Endothelial cell of umbilical vein (primary cell): ENCODE measurements around the gene PSMB5. TPM values are rescaled to one million over a fixed set of nuclear protein-coding genes. Genes with fewer than 3 reads are reported as not detected.

Experiments
- BruUV-seq: library from RNA; stranded (reverse); fragments of 400-500 nt; replicated peaks from 2 replicates; lab custom pipeline; 2021; lab: Mats Ljungman, UMichigan
- CTCF ChIA-PET: fragments of 300-600, 350-600 bp; sonication (Branson Sonifier 250); formaldehyde crosslinking; loops from one replicate; lab custom pipeline; 2021; ENCODE audit warnings: antibody characterized with exemption, inconsistent platforms; lab: Charles Lee
- POLR2A ChIA-PET: fragments of 300-600, 350-600 bp; sonication (Branson Sonifier 250); formaldehyde crosslinking; loops from one replicate; lab custom pipeline; 2021; ENCODE audit warnings: antibody characterized with exemption, inconsistent platforms; lab: Charles Lee
- DNase-seq: peaks from one replicate; pipeline ENCODE4 v3.0.0-alpha.2; 2011; ENCODE audit warnings: low read depth, low spot score
- FAIRE-seq: peaks from 2 replicates; lab custom pipeline; 2011; peaks lifted over from hg19 to GRCh38; lab: Jason Lieb, UNC
- H2AFZ ChIP-seq: 2 replicates; pipeline ENCODE4 v1.6.0; 2012; ENCODE audit warnings: low read depth, low read length, control low read depth, inconsistent platforms
- H3K27ac ChIP-seq: 2 replicates; pipeline ENCODE4 v1.5.1; 2011; ENCODE audit warnings: low read depth, mild to moderate bottlenecking, control low read depth, low read length, moderate library complexity; ENCODE audit not compliant: insufficient read depth
- H3K27me3 ChIP-seq, 2 experiments: 2 replicates each; pipeline versions ENCODE4 v1.6.0 to v1.6.1; 2011; ENCODE audit warnings: low read length in 2 of 2, mixed read lengths in 1 of 2; ENCODE audit not compliant: control insufficient read depth in 2 of 2, insufficient read depth in 2 of 2
- H3K36me3 ChIP-seq, 2 experiments: 2 replicates in 1 of 2; 3 replicates in 1 of 2; pipeline ENCODE4 v1.5.1; 2011; ENCODE audit warnings: low read length in 2 of 2, mild to moderate bottlenecking in 1 of 2, moderate library complexity in 1 of 2; ENCODE audit not compliant: control insufficient read depth in 2 of 2, insufficient read depth in 2 of 2; ENCODE audit errors: extremely low read depth in 1 of 2
- H3K4me1 ChIP-seq: 3 replicates; pipeline ENCODE4 v1.5.1; 2011; ENCODE audit warnings: mild to moderate bottlenecking, low read length; ENCODE audit not compliant: control insufficient read depth, insufficient read depth; ENCODE audit errors: extremely low read depth
- H3K4me2 ChIP-seq: 2 replicates; pipeline ENCODE4 v1.6.1; 2011; ENCODE audit warnings: low read length, control low read depth, mixed read lengths; ENCODE audit not compliant: insufficient read depth
- H3K4me3 ChIP-seq, 3 experiments: fragments of 200-600 bp in 1 of 3; sonication (generic), shearing (Covaris generic) in 1 of 3; replicated peaks in 1 of 3; 2 replicates each; pipeline ENCODE4 v1.5.1; 2011 to 2016; ENCODE audit warnings: control low read depth in 3 of 3, low read length in 3 of 3, mild to moderate bottlenecking in 2 of 3, inconsistent platforms in 1 of 3, low read depth in 1 of 3, moderate library complexity in 1 of 3; ENCODE audit not compliant: insufficient read depth in 1 of 3
- H3K79me2 ChIP-seq: 2 replicates; pipeline ENCODE4 v1.6.0; 2012; ENCODE audit warnings: low read length, inconsistent platforms; ENCODE audit not compliant: control insufficient read depth, insufficient read depth
- H3K9ac ChIP-seq: replicated peaks from 2 replicates; pipeline ENCODE3; 2011; ENCODE audit warnings: low read length, control low read depth; ENCODE audit not compliant: insufficient read depth; ENCODE audit errors: extremely low read depth
- H3K9me1 ChIP-seq: replicated peaks from 3 replicates; pipeline ENCODE4 v1.6.0; 2011; ENCODE audit warnings: mild to moderate bottlenecking, low read length; ENCODE audit not compliant: control insufficient read depth, insufficient read depth; ENCODE audit errors: extremely low read depth
- H3K9me3 ChIP-seq: replicated peaks from 2 replicates; pipeline ENCODE4 v1.5.1; 2012; ENCODE audit warnings: low read length, inconsistent platforms; ENCODE audit not compliant: control insufficient read depth, insufficient read depth
- H4K20me1 ChIP-seq: replicated peaks from 2 replicates; pipeline ENCODE3; 2011; ENCODE audit warnings: mild to moderate bottlenecking, low read length; ENCODE audit not compliant: control insufficient read depth, insufficient read depth; ENCODE audit errors: extremely low read depth
- EZH2 ChIP-seq: IDR thresholded peaks from 2 replicates; pipeline ENCODE4 v1.6.1; 2012; ENCODE audit warnings: borderline replicate concordance, low read depth, mild to moderate bottlenecking, moderate library complexity, low read length, inconsistent platforms; ENCODE audit not compliant: severe bottlenecking
- FOS ChIP-seq: IDR thresholded peaks from 2 replicates; pipeline ENCODE4 v1.6.1; 2011; ENCODE audit warnings: mild to moderate bottlenecking, low read length, moderate library complexity, borderline replicate concordance; ENCODE audit not compliant: insufficient read depth
- GATA2 ChIP-seq: IDR thresholded peaks from 2 replicates; pipeline ENCODE4 v1.7.0; 2011; ENCODE audit warnings: low read depth, mild to moderate bottlenecking, moderate library complexity, mixed read lengths, low read length; ENCODE audit not compliant: insufficient read length, insufficient read depth
- JUN ChIP-seq: IDR thresholded peaks from 2 replicates; pipeline ENCODE4 v1.6.1; 2011; ENCODE audit warnings: borderline replicate concordance, low read depth; ENCODE audit not compliant: insufficient read length, insufficient read depth
- MYC ChIP-seq: IDR thresholded peaks from one replicate; pipeline ENCODE4 v1.6.1; 2011; ENCODE audit warnings: mild to moderate bottlenecking, low read depth, low read length
- POLR2A ChIP-seq: IDR thresholded peaks from 2 replicates; pipeline ENCODE4 v1.6.1; 2012; ENCODE audit warnings: low read depth, mild to moderate bottlenecking, control low read depth, low read length
- POLR2AphosphoS5 ChIP-seq: IDR thresholded peaks from 2 replicates; pipeline ENCODE4 v1.6.1; 2012; ENCODE audit warnings: low read depth, mild to moderate bottlenecking, control low read depth, low read length, moderate library complexity; ENCODE audit not compliant: insufficient read depth
- dilution Hi-C: fragments of 300-500 bp; cut with MboI; formaldehyde crosslinking; loops from one replicate; pipeline ENCODE4 v1.15.0; 2019; ENCODE audit warnings: low sequenced_read_pairs; ENCODE audit not compliant: extremely low pct_ligation_motif_present
- intact Hi-C: fragments of 100-400 bp; cut with micrococcal nuclease; formaldehyde crosslinking; loops from one replicate; pipeline ENCODE4 v1.10.0; 2022
- polyA plus RNA-seq, 4 experiments: library from polyadenylated mRNA; depleted of rRNA in 3 of 4; stranded (reverse) in 3 of 4; unstranded in 1 of 4; fragments of >200 nt; gene quantifications; 2 replicates each; pipeline versions ENCODE4 v1.2.1 to v1.2.3, GENCODE V29; 2011 to 2012; ENCODE audit warnings: missing spikeins in 1 of 4
- total RNA-seq: library from RNA; stranded (reverse); gene quantifications from 2 replicates; pipeline ENCODE4 v1.2.3, GENCODE V29; 2021
- TF ChIP-seq, protein P1 (sequence below): IDR thresholded peaks from 2 replicates; pipeline ENCODE4 v1.6.1; 2011; ENCODE audit not compliant: insufficient read depth, insufficient read length
- TF ChIP-seq, protein P2 (sequence below), 2 donors: IDR thresholded peaks; 1 replicate in 1 of 2; 2 replicates in 1 of 2; pipeline ENCODE4 v1.5.1; 2011; ENCODE audit warnings: low read length in 2 of 2, mild to moderate bottlenecking in 2 of 2, moderate library complexity in 2 of 2, control low read depth in 1 of 2, inconsistent platforms in 1 of 2, low read depth in 1 of 2; ENCODE audit not compliant: insufficient read depth in 1 of 2; ENCODE audit errors: extremely low read depth in 1 of 2

Gene PSMB5
- total and polyA plus RNA-seq, 2 donors (not counting 3 experiments of a cell fraction or from before 2014, with no cell fraction given): 236 to 464 TPM

DNA sequence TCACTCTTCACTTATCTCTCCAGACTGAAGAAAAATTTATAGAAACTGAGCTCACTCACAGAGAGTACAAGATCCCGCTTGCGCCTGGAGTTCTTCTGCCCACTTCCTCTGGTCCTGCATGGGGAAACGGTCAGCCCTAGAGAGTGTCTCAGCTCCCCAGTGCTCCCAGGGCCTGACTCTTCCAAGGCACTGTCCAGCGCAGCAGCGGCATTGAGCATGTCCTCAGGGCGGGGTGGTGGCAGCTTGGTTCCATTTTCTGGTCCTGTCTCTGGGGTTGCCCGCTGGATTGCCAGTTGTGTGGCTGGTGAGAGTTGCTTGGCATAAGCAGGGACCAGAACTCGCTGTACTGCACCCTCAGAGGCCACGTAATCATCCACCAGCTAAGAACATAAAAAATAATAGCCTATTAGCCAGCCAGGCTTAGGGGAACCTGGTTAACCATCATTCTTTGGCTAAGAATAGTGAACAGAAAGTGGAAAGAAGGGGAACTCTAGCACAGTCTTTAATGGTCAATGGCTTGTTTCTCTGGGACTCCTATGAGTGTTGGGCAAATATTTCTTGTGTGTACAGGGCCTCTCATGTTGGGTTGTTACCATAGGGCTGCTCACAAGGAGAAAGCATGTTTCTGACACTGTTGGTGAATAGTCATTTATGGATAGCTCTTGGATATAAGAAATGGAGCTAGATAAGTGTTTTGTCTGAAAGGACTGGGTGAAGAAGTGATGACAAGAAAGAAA is 38.6 kb downstream of the PSMB5 start:
- no peak for FAIRE-seq
- no TSS peak for BruUV-seq
- H3K27me3 ChIP-seq: no peaks in the 10 kb centered on the region
- no peaks in the 10 kb centered on the region for H3K79me2 ChIP-seq
- H3K36me3 ChIP-seq: no peaks in the 10 kb centered on the region
- H3K9ac ChIP-seq: no peak overlapping the region
- no peak overlapping the region for H3K4me3 ChIP-seq
- intact Hi-C loops (loop anchor here (2.0 kb wide), 1 partner anchor 51 kb away; no protein-coding TSS in a partner anchor), dilution Hi-C loops (no loop called here)
- no peak for TF ChIP-seq JUN
- no peak for TF ChIP-seq MYC
- no peak for TF ChIP-seq GATA2
- TF ChIP-seq FOS: no peak
- no peak for TF ChIP-seq POLR2AphosphoS5
- no peak for TF ChIP-seq EZH2
- TF ChIP-seq, protein P1, sequence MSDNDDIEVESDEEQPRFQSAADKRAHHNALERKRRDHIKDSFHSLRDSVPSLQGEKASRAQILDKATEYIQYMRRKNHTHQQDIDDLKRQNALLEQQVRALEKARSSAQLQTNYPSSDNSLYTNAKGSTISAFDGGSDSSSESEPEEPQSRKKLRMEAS: no peak
- TF ChIP-seq, protein P2, sequence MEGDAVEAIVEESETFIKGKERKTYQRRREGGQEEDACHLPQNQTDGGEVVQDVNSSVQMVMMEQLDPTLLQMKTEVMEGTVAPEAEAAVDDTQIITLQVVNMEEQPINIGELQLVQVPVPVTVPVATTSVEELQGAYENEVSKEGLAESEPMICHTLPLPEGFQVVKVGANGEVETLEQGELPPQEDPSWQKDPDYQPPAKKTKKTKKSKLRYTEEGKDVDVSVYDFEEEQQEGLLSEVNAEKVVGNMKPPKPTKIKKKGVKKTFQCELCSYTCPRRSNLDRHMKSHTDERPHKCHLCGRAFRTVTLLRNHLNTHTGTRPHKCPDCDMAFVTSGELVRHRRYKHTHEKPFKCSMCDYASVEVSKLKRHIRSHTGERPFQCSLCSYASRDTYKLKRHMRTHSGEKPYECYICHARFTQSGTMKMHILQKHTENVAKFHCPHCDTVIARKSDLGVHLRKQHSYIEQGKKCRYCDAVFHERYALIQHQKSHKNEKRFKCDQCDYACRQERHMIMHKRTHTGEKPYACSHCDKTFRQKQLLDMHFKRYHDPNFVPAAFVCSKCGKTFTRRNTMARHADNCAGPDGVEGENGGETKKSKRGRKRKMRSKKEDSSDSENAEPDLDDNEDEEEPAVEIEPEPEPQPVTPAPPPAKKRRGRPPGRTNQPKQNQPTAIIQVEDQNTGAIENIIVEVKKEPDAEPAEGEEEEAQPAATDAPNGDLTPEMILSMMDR (IDR thresholded peaks at IDR 0.05; ENCODE audit: extremely low read depth in 1 of 2, insufficient read depth in 1 of 2, low read depth in 1 of 2, low read length in 2 of 2): no peak
- TF ChIP-seq POLR2A: no peak
- no peaks in the 10 kb centered on the region for H3K9me3 ChIP-seq
- ChIA-PET CTCF (interaction anchor here (0.5 to 17.1 kb wide), 21 partner anchors 10 to 125 kb away, joined by 3 to 1071 read pairs (median 12); partner anchors contain the start of genes CDH24, HAUS4, PRMT5 and PSMB11), POLR2A (interaction anchor here (0.6 to 2.0 kb wide), 2 partner anchors 51 to 62 kb away, joined by 3 to 6 read pairs; no protein-coding TSS in a partner anchor)
- no peaks in the 10 kb centered on the region for H3K9me1 ChIP-seq
- no peak for DNase-seq
- H2AFZ ChIP-seq: no peak overlapping the region
- H3K4me2 ChIP-seq: no peak overlapping the region
- peaks cover 4% of the 10 kb centered on the region for H3K4me1 ChIP-seq
- H4K20me1 ChIP-seq: no peaks in the 10 kb centered on the region
- H3K27ac ChIP-seq: no peak overlapping the region
